Measurements from ENCODE around the gene ABCA3. TPM values are rescaled to one million over a fixed set of nuclear protein-coding genes. Genes with fewer than 3 reads are reported as not detected.
"Not testable (repeated sequence)": the region's sequence is repeated elsewhere in the genome, so short reads cannot be mapped to it uniquely, and the experiment has no call there.

The ABCA3 gene
- total and polyA plus RNA-seq, 9 donors, result 7.5 to 17.6 (median 14.8) TPM

DNA sequence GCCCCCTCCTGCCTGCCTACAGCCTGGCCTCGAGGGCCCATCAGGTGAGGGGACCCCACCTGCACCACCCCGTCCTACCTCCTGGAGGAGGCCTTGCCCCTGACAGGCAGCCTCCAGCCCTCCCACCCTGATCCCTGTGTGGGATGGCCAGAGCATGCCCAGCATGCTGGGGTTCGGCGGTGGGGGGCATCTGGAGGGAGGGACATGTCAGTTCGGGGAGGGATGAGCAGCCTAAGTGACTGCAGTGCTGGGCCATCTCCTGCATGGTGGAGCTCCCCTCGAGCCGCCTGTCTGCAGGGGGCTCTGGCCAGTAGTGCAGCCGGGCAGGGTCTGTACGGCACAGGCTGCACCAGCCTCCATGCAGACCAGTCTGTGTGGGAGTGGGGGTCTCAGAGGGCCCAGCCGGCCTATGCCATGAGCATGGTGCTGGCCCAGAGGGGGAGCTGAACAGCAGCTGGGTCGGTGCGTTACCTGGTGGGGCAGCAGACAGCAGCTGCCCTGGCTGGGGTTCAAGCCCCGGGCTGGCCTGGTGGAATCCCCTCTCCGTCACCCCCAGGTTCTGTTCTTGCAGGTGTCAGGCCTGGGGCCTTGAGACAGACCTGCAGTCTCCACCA lies 68.6 kb downstream of the ABCA3 start:
- Histone ChIP-seq H3K27me3 (ENCODE audit: control insufficient read depth, insufficient read depth, low read length) (no peaks in the 10 kb centered on the region), H3K27ac (ENCODE audit: low read length) (no peak overlapping the region), H3K4me1 (ENCODE audit: control insufficient read depth, insufficient read depth, low read length) (peaks cover 34% of the 10 kb centered on the region), H3K9me3 (replicated peaks; ENCODE audit: control insufficient read depth, low read depth, low read length) (no peaks in the 10 kb centered on the region), H3K4me3 (ENCODE audit: low read length) (no peak overlapping the region), H3K36me3 (ENCODE audit: control insufficient read depth, insufficient read depth, low read length) (no peaks in the 10 kb centered on the region)
- no peak for DNase-seq
- 89% methylated on average over 9 of the region's 14 CpGs for WGBS (ENCODE audit: insufficient coverage)

DNA sequence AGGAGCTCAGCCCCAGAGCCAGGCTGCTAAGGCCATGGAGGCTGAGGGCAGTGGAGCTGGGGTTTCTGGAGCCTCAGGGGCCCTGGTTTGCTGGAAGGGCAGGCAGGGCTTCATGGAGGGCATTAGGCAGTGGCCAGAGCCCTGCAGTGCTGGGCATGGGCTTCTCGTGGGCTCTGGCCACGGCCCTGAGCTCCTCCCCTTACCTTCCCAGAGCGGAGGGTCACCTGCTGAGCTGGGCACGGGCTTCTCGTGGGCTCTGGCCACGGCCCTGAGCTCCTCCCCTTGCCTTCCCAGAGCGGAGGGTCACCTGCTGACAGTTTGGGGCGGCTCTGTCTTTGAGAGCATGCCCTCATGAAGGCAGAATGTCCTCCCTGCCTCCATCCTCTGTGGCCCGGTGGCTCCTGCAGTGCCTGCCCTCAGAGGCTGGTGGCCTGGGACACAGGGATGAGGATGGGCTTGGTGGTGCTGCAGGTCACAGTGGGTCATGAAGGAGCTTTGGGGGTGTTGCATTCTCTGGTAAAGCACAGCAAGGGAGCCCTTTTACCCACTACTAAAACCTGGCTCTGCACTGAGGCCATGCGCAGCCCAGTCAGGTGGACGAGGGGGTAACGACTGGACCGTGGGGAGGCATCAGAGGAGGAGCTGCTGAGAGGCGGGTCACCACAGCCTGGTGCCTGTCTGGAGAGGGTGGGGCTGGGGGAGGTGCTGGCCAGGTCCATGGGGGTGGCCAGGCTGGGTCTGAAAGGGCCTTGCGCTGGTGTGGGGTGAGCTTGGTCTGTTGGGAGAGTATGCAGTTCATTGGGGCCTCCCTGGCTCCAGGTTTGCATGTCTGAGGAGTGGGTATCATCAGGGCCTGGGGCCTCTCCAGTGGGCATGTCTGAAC lies 69.7 kb downstream of the ABCA3 start:
- WGBS (ENCODE audit: insufficient coverage), result 57% methylated on average over 11 of the region's 15 CpGs
- no peak for DNase-seq
- H3K36me3 ChIP-seq (ENCODE audit: control insufficient read depth, insufficient read depth, low read length), result no peaks in the 10 kb centered on the region
- no peaks in the 10 kb centered on the region for H3K9me3 ChIP-seq (replicated peaks; ENCODE audit: control insufficient read depth, low read depth, low read length)
- peaks cover 31% of the 10 kb centered on the region for H3K4me1 ChIP-seq (ENCODE audit: control insufficient read depth, insufficient read depth, low read length)
- H3K4me3 ChIP-seq (ENCODE audit: low read length), result no peak overlapping the region
- no peaks in the 10 kb centered on the region for H3K27me3 ChIP-seq (ENCODE audit: control insufficient read depth, insufficient read depth, low read length)
- no peak overlapping the region for H3K27ac ChIP-seq (ENCODE audit: low read length)

DNA sequence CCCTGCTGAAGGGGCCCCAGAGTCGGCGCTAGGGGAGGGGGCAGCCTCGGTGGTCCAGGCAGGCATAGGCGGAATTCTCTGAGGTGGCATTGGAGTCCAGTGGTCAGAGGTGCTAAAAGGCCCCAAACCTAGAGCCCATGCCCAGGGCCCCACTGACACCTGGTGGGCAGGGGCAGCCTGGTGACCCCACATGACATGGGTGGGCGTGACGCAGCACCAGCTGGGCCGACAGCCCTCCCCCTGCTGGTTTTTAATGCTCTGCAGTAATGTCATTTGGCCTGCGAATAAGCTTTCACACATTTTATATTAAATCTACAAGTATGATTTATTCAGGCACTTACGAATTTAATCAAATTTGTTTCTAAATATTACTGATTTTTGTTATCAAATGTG lies 70.5 kb downstream of the ABCA3 start:
- no peak for DNase-seq
- Histone ChIP-seq H3K27me3 (ENCODE audit: control insufficient read depth, insufficient read depth, low read length) (no peaks in the 10 kb centered on the region), H3K36me3 (ENCODE audit: control insufficient read depth, insufficient read depth, low read length) (no peaks in the 10 kb centered on the region), H3K27ac (ENCODE audit: low read length) (no peak overlapping the region), H3K9me3 (replicated peaks; ENCODE audit: control insufficient read depth, low read depth, low read length) (no peaks in the 10 kb centered on the region), H3K4me1 (ENCODE audit: control insufficient read depth, insufficient read depth, low read length) (peaks cover 27% of the 10 kb centered on the region), H3K4me3 (ENCODE audit: low read length) (no peak overlapping the region)
- 88% methylated on average over 5 of the region's 9 CpGs for WGBS (ENCODE audit: insufficient coverage)

GRCh38 chr16:2267913-2268666 lies 72.4 kb downstream of the ABCA3 start, which contains the start of gene RNPS1:
Gene RNPS1 (minus strand): TSS chr16:2268126. CDS start chr16:2264643, 3,483 bp downstream.
- Histone ChIP-seq H3K27me3 (ENCODE audit: control insufficient read depth, insufficient read depth, low read length) (no peaks in the 10 kb centered on the region), H3K27ac (ENCODE audit: low read length) (peak within 1 kb of the TSS; percentile 97), H3K36me3 (ENCODE audit: control insufficient read depth, insufficient read depth, low read length) (peaks cover 19% of the 10 kb centered on the region), H3K4me3 (ENCODE audit: low read length) (peak within 1 kb of the TSS; percentile 77), H3K9me3 (replicated peaks; ENCODE audit: control insufficient read depth, low read depth, low read length) (no peaks in the 10 kb centered on the region), H3K4me1 (ENCODE audit: control insufficient read depth, insufficient read depth, low read length) (peaks cover 27% of the 10 kb centered on the region)
- DNase-seq, result peak; percentile 99
- WGBS (ENCODE audit: insufficient coverage), result under 1% methylated on average over 85 of the region's 88 CpGs

- not testable (repeated sequence) for H3K27me3 ChIP-seq (ENCODE audit: control insufficient read depth, insufficient read depth, low read length); H3K9me3 ChIP-seq (replicated peaks; ENCODE audit: control insufficient read depth, low read depth, low read length); DNase-seq
- peak overlapping the region; percentile 97 for H3K27ac ChIP-seq (ENCODE audit: low read length)
- H3K4me1 ChIP-seq (ENCODE audit: control insufficient read depth, insufficient read depth, low read length), result peaks cover 27% of the 10 kb centered on the region
- 0% methylated on average over 47 of the region's 54 CpGs for WGBS (ENCODE audit: insufficient coverage)
- H3K36me3 ChIP-seq (ENCODE audit: control insufficient read depth, insufficient read depth, low read length), result peaks cover 24% of the 10 kb centered on the region
- peak overlapping the region; percentile 77 for H3K4me3 ChIP-seq (ENCODE audit: low read length)
Observed at GRCh38 chr16:2267505-2267912, 73.0 kb downstream of the ABCA3 start.

DNA sequence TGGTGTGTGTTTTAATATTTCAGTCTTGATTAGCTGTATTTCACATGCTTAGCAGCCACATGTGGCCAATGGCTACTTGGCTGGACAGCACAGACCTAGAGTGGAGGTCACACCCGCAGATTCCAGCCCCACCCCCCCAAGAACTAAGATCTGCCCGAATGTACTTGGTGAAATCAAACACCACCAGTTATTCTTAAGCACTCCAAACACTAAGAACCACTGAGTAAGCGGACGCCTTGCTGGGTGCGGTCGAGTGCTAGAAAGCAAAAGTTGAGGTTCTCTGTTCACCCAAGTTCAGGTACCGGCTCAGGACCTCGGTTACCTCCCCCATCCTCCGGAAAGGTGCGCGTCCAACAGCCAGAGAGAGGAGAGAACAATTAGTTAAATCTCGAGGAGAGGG lies 73.6 kb downstream of the ABCA3 start:
- not testable (repeated sequence) for H3K27ac ChIP-seq (ENCODE audit: low read length); H3K9me3 ChIP-seq (replicated peaks; ENCODE audit: control insufficient read depth, low read depth, low read length); H3K27me3 ChIP-seq (ENCODE audit: control insufficient read depth, insufficient read depth, low read length); DNase-seq
- Histone ChIP-seq H3K36me3 (ENCODE audit: control insufficient read depth, insufficient read depth, low read length) (peaks cover 31% of the 10 kb centered on the region), H3K4me1 (ENCODE audit: control insufficient read depth, insufficient read depth, low read length) (peaks cover 27% of the 10 kb centered on the region), H3K4me3 (ENCODE audit: low read length) (peak overlapping the region; percentile 77)
- WGBS (ENCODE audit: insufficient coverage), result no CpG with 5 or more reads among the region's 12 CpGs

DNA sequence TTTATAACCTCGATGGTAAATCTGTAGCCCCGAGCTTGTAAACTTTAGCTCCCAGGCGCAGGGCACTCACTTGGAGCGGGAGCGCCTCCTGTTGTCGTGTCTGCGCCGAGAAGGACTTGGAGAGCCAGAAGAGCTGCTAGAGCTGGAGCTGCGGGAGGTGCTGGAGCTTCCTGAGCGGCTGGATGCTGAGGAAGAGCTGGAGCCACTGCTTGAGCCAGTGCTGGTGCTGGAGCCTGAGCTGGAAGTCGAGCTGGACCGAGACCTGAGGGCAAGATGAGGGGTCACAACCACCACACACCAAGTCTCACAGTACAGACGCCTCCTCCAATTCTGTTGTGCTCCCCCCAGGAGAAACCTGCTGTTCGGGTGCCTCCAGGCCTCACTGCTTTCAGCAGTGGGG lies 77.5 kb downstream of the ABCA3 start:
- DNase-seq; H3K4me1 ChIP-seq (ENCODE audit: control insufficient read depth, insufficient read depth, low read length); H3K27ac ChIP-seq (ENCODE audit: low read length); H3K4me3 ChIP-seq (ENCODE audit: low read length); H3K27me3 ChIP-seq (ENCODE audit: control insufficient read depth, insufficient read depth, low read length); H3K9me3 ChIP-seq (replicated peaks; ENCODE audit: control insufficient read depth, low read depth, low read length): not testable (repeated sequence)
- WGBS (ENCODE audit: insufficient coverage), result 86% methylated on average over 11 of the region's 14 CpGs
- H3K36me3 ChIP-seq (ENCODE audit: control insufficient read depth, insufficient read depth, low read length), result peaks cover 49% of the 10 kb centered on the region

DNA sequence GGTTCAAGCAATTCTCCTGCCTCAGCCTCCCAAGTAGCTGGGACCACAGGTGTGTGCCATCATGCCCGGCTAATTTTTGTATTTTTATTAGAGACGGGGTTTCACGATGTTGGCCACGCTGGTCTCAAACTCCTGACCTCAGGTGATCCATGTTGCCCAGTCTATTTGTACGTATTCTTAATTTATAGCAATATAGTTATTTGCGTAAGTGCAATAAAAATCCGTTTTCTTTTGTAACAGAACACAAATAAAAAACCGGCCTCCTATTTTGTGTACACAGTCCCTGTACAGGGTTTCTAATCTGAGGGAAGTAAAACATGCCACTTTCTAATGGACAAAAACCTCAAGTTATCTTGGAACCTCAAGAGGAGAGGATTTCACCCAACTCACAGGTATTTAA lies 80.3 kb downstream of the ABCA3 start:
- H3K4me1 ChIP-seq (ENCODE audit: control insufficient read depth, insufficient read depth, low read length), result no peaks in the 10 kb centered on the region
- no peak overlapping the region for H3K27ac ChIP-seq (ENCODE audit: low read length)
- no peak overlapping the region for H3K4me3 ChIP-seq (ENCODE audit: low read length)
- no peaks in the 10 kb centered on the region for H3K27me3 ChIP-seq (ENCODE audit: control insufficient read depth, insufficient read depth, low read length)
- peaks cover 76% of the 10 kb centered on the region for H3K36me3 ChIP-seq (ENCODE audit: control insufficient read depth, insufficient read depth, low read length)
- no peak for DNase-seq
- H3K9me3 ChIP-seq (replicated peaks; ENCODE audit: control insufficient read depth, low read depth, low read length), result no peaks in the 10 kb centered on the region
- no CpG with 5 or more reads among the region's 8 CpGs for WGBS (ENCODE audit: insufficient coverage)

DNA sequence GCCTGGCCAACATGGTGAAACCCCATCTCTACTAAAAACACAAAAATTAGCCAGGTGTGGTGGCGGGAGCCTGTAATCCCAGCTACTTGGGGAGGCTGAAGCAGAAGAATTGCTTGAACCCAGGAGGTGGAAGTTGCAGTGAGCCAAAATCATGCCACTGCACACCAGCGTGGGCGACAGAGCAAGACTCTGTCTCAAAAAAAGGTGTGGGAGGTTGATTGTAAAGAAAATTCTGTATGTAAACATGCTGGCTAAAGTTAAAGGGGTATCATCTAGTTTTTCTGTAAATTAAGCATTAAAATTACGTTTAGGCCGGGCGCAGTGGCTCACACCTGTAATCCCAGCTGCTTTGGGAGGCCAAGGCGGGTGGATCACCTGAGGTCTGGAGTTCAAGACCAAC lies 82.0 kb downstream of the ABCA3 start:
- peaks cover 78% of the 10 kb centered on the region for H3K36me3 ChIP-seq (ENCODE audit: control insufficient read depth, insufficient read depth, low read length)

GRCh38 chr16:2257726-2258125 lies 82.8 kb downstream of the ABCA3 start:
- Histone ChIP-seq H3K9me3 (replicated peaks; ENCODE audit: control insufficient read depth, low read depth, low read length) (no peaks in the 10 kb centered on the region), H3K27ac (ENCODE audit: low read length) (no peak overlapping the region), H3K4me3 (ENCODE audit: low read length) (no peak overlapping the region), H3K4me1 (ENCODE audit: control insufficient read depth, insufficient read depth, low read length) (no peaks in the 10 kb centered on the region), H3K27me3 (ENCODE audit: control insufficient read depth, insufficient read depth, low read length) (no peaks in the 10 kb centered on the region), H3K36me3 (ENCODE audit: control insufficient read depth, insufficient read depth, low read length) (peaks cover 77% of the 10 kb centered on the region)
- no peak for DNase-seq
- 97% methylated on average over 4 of the region's 6 CpGs for WGBS (ENCODE audit: insufficient coverage)

More for the DNA sequence above, 82.0 kb downstream of the ABCA3 start:
- H3K27me3 ChIP-seq (ENCODE audit: control insufficient read depth, insufficient read depth, low read length); DNase-seq; H3K27ac ChIP-seq (ENCODE audit: low read length); H3K4me1 ChIP-seq (ENCODE audit: control insufficient read depth, insufficient read depth, low read length); H3K4me3 ChIP-seq (ENCODE audit: low read length); H3K9me3 ChIP-seq (replicated peaks; ENCODE audit: control insufficient read depth, low read depth, low read length): not testable (repeated sequence)
- 95% methylated on average over 6 of the region's 7 CpGs for WGBS (ENCODE audit: insufficient coverage)

All from muscle of leg (tissue), 11 donors.